Nephron (organoid): Measurements from ENCODE around the gene CACNA2D3.

Source experiments
- H3K27ac Mint-ChIP-seq, 3 experiments: 2 replicates each; pipeline ENCODE4 v1.8.0; 2020; ENCODE audit warnings: mixed read lengths in 3 of 3, mild to moderate bottlenecking in 2 of 3, moderate library complexity in 1 of 3
- H3K27me3 Mint-ChIP-seq: 2 replicates; pipeline ENCODE4 v1.8.0; 2021; ENCODE audit warnings: low read depth, mild to moderate bottlenecking, moderate library complexity, mixed read lengths
- H3K36me3 Mint-ChIP-seq: 2 replicates; pipeline ENCODE4 v1.8.0; 2020; ENCODE audit warnings: low read depth, mixed read lengths
- H3K4me1 Mint-ChIP-seq: 2 replicates; pipeline ENCODE4 v1.8.0; 2020; ENCODE audit warnings: mixed read lengths
- H3K4me3 Mint-ChIP-seq, 3 experiments: 2 replicates each; pipeline ENCODE4 v1.8.0; 2020; ENCODE audit warnings: mild to moderate bottlenecking in 3 of 3, mixed read lengths in 3 of 3, moderate library complexity in 2 of 3
- H3K9me3 Mint-ChIP-seq: 2 replicates; pipeline ENCODE4 v1.8.0; 2020; ENCODE audit warnings: mixed read lengths
- TF ChIP-seq, protein P1 (sequence below), 3 experiments: fragments of 200-600 bp; sonication (generic); IDR thresholded peaks; one replicate each; pipeline ENCODE4 v1.5.0; 2021; ENCODE audit warnings: antibody characterized with exemption in 3 of 3; ENCODE audit not compliant: unreplicated experiment in 3 of 3

The CACNA2D3 gene

DNA sequence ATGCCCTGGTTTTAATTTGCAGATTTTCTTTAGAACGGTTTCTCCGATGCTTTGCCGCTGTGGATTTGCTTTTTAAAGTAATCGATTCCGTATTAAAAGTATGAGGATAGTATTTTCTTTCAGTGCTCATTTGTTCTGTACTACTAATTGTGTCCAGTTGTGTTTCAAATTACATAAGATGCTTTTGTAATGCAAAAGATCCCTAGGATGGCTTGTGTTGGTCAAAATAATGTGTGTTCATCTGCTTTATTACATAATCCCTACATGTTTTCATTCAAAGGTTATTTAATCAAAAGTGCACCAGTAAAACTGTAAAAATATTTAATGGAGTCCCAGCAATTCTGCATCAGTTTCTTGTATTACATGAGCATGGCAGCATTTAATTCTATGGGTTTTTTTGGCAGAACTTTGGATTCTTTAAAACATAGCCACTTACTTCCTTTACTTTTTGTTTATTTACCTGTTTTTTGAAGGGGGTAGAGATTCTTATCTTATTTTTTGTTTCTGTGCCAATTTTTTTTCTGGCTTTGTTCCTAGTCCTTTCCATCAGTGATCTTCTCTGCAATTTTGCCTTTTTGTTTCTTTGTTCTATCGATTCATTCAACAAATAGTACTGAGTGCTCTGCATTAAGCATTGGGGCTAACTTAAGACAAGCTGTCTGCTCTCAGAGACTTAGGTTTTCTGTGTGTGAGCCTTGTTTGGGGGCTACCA is 452.7 kb downstream of the CACNA2D3 start:
- Mint-ChIP-seq H3K27me3 (peaks cover 7% of the 10 kb centered on the region), H3K27ac (no peak overlapping the region), H3K4me1 (no peaks in the 10 kb centered on the region), H3K9me3 (no peaks in the 10 kb centered on the region), H3K36me3 (no peaks in the 10 kb centered on the region), H3K4me3 (no peak overlapping the region)
- TF ChIP-seq, protein P1, sequence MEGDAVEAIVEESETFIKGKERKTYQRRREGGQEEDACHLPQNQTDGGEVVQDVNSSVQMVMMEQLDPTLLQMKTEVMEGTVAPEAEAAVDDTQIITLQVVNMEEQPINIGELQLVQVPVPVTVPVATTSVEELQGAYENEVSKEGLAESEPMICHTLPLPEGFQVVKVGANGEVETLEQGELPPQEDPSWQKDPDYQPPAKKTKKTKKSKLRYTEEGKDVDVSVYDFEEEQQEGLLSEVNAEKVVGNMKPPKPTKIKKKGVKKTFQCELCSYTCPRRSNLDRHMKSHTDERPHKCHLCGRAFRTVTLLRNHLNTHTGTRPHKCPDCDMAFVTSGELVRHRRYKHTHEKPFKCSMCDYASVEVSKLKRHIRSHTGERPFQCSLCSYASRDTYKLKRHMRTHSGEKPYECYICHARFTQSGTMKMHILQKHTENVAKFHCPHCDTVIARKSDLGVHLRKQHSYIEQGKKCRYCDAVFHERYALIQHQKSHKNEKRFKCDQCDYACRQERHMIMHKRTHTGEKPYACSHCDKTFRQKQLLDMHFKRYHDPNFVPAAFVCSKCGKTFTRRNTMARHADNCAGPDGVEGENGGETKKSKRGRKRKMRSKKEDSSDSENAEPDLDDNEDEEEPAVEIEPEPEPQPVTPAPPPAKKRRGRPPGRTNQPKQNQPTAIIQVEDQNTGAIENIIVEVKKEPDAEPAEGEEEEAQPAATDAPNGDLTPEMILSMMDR (IDR thresholded peaks at IDR 0.05; ENCODE audit: unreplicated experiment in 3 of 3), result no peak

DNA sequence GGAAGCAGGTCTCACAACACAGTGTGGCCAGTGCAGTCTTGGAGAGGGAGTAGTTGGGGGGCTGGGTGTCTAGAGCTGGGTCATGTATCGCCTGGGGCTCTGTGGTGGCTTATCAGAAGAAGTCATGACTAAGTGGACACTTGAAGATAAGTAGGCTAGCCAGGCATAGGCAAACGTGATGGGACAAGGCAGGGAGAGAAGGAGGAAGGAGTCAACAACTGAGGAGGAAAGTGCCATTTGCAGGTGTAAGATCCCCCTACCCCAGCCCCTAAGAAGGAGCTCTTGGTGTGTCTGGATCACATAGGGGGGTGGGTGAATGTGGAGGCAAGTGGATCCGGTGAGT is 453.2 kb downstream of the CACNA2D3 start:
- H3K4me3 Mint-ChIP-seq, result no peak overlapping the region
- H3K36me3 Mint-ChIP-seq, result no peaks in the 10 kb centered on the region
- peaks cover 12% of the 10 kb centered on the region for H3K27me3 Mint-ChIP-seq
- no peaks in the 10 kb centered on the region for H3K9me3 Mint-ChIP-seq
- H3K4me1 Mint-ChIP-seq, result no peaks in the 10 kb centered on the region
- no peak overlapping the region for H3K27ac Mint-ChIP-seq
- TF ChIP-seq, protein P1 (IDR thresholded peaks at IDR 0.05; ENCODE audit: unreplicated experiment in 3 of 3), result no peak

DNA sequence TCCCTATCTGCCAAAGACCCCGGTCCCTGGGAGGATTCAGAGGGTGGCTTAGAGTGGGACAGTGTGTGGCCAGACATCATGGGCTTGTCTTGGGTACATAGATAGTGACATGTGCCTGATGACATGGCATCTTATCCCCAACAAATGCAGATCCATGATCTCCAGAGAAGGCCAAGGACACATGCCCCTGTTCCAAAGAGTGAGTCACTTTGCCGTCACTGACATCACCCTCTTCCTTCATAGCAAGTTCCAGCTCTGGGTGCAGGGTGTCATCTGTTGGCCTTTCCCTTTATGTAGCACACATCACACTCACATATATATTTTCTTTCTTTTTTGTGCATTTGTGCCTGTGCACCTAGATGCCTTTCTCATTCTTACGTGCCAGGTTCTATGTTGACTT is 455.0 kb downstream of the CACNA2D3 start:
- Mint-ChIP-seq H3K36me3 (no peaks in the 10 kb centered on the region), H3K27ac (no peak overlapping the region), H3K4me3 (no peak overlapping the region)

DNA sequence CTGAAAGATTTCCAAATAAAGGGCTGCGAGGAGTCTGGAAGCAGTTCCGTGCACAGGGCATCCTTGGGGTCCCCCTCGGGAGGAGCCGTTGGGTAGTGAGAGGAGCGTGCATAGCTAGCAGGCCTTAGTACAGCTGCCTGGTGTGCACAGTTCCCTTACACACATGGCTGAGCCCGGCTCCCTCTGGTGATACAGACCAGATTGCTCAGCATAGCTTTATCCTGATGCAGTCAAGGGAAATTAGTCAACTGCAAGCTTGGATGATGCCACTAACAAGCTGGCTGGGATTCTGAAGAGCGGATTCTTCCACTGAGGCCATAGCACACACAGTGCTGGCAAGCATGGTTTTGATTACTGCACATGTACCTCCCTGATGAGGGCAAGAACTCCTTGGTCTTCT is 456.1 kb downstream of the CACNA2D3 start:
- Mint-ChIP-seq H3K27me3 (peaks cover 17% of the 10 kb centered on the region), H3K4me3 (no peak overlapping the region), H3K27ac (no peak overlapping the region), H3K4me1 (no peaks in the 10 kb centered on the region), H3K9me3 (peaks cover 4% of the 10 kb centered on the region), H3K36me3 (no peaks in the 10 kb centered on the region)
- TF ChIP-seq, protein P1 (IDR thresholded peaks at IDR 0.05; ENCODE audit: unreplicated experiment in 3 of 3), result no peak

More for the DNA sequence above, 455.0 kb downstream of the CACNA2D3 start:
- no peaks in the 10 kb centered on the region for H3K9me3 Mint-ChIP-seq
- no peaks in the 10 kb centered on the region for H3K4me1 Mint-ChIP-seq
- TF ChIP-seq, protein P1 (IDR thresholded peaks at IDR 0.05; ENCODE audit: unreplicated experiment in 3 of 3), result no peak
- H3K27me3 Mint-ChIP-seq, result peaks cover 17% of the 10 kb centered on the region

DNA sequence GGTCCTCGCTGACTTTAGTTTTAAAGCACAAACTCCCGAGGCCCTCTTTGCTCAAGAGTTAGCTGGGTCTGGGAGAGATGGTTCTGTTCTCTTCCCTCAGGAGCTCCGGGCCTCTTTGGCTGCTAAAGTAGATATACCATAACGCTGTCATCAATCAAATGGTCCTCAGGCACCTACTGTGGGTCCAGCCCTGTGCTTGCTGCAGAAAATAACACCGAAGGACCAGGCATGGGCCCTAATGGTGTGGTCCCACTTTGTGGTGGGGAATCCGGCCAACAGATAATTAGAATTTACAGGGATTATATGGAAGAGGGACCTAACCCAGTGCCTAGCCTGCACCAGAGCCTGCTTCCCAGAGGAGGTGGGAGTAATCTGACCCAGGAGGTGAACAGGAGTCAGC is 458.1 kb downstream of the CACNA2D3 start:
- Mint-ChIP-seq H3K9me3 (peaks cover 10% of the 10 kb centered on the region), H3K27ac (no peak overlapping the region), H3K4me3 (no peak overlapping the region), H3K27me3 (peaks cover 24% of the 10 kb centered on the region), H3K4me1 (no peaks in the 10 kb centered on the region), H3K36me3 (no peaks in the 10 kb centered on the region)
- TF ChIP-seq, protein P1 (IDR thresholded peaks at IDR 0.05; ENCODE audit: unreplicated experiment in 3 of 3), result no peak

DNA sequence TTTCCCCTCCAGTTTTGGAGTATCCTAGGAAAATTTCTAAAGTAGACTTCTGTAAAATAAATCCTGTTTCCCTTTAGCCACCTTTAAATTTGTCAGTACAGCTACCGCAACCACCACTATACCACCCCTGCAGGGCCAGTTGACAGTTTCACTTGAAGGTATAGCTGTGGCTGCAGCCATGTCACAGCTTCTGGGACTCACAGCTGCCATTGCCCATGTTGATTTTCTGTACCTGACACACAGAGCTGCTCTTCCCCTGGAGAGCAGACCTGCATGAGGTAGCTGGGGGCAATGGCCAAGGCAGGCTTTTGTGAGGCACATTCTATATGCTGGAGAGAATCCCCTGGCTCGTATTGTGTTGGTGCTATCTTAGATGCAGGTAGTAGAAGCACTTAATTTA is 460.1 kb downstream of the CACNA2D3 start:
- peaks cover 10% of the 10 kb centered on the region for H3K9me3 Mint-ChIP-seq
- no peak overlapping the region for H3K27ac Mint-ChIP-seq
- H3K27me3 Mint-ChIP-seq, result peaks cover 21% of the 10 kb centered on the region
- H3K36me3 Mint-ChIP-seq, result no peaks in the 10 kb centered on the region
- no peak overlapping the region for H3K4me3 Mint-ChIP-seq
- TF ChIP-seq, protein P1 (IDR thresholded peaks at IDR 0.05; ENCODE audit: unreplicated experiment in 3 of 3), result no peak
- H3K4me1 Mint-ChIP-seq, result no peaks in the 10 kb centered on the region
